ENCODE measurements around the gene DPM3.

Gene DPM3

DNA sequence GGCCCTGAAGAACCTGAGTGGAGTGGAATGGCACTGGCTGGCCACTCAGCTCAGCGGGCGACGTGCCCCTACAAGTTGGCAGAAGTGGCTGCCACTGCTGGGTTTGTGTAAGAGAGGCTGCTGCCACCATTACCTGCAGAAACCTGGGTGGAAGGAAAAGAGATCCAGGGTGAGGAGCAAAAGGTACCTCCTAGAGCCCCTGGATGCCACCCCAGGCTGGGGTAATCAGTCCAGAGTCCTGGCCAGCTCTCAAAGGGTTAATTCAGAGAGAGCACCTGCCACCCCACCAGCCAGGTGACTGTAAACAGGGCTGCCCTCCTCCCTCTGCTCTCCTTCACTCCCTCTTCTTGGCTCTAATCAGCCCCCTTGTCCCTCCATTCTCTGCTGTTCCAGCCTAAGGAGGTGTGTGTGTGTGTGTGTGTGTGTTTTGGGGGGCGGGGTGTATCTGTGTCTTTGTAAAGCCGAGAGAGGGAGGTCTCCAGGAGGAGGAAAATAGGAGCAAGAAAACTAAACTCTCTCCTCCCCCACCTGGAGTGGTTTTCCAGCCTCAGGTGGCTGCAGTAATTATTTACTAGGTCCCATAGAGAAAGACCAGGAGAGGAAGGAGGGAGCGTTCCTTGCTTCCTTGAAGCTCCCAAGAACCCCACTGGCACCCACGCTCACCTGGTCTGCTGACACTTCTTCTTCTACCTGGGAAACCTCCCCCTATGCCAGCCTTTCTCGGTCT, 45.9 kb upstream of the DPM3 start:
- ChIA-PET CTCF (interaction anchor here (1.0 kb wide), 2 partner anchors 8 to 13 kb away, joined by 3 read pairs; partner anchors contain the start of gene KRTCAP2), POLR2A (interaction anchor here (0.9 to 1.3 kb wide), 3 partner anchors 9 to 13 kb away, joined by 3 to 6 read pairs (median 4); partner anchors contain the start of gene KRTCAP2)
- no peak for TF ChIP-seq BHLHE40 (IDR thresholded peaks at IDR 0.05; ENCODE audit: borderline replicate concordance)
- no peak for TF ChIP-seq SP1 (IDR thresholded peaks at IDR 0.05)
- no peak for TF ChIP-seq L3MBTL2 (conservative IDR thresholded peaks at IDR 0.05)
- TF ChIP-seq HDGF (IDR thresholded peaks at IDR 0.05; ENCODE audit: borderline replicate concordance), result no peak
- TF ChIP-seq ELF4 (IDR thresholded peaks at IDR 0.05), result no peak
- no peak for TF ChIP-seq SUZ12 (IDR thresholded peaks at IDR 0.05)
- TF ChIP-seq NFRKB (IDR thresholded peaks at IDR 0.05), result no peak
- DNase-seq (ENCODE audit: extremely low spot score), result no peak

DNA sequence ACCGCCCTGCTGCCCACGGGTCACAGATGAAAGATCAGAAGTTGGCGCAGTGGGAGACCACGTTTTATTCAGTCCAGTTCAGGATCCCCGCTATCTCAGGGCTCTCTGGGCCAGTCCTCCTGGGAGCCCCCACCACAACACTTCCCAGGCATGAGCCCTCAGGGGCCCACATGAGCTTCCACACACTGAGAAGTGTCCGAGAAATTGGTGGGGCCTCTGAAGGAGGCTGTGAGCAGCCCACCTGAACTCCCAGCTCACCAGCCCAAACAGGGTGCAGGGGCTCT, 45.4 kb upstream of the DPM3 start:
- no peak for DNase-seq (ENCODE audit: extremely low spot score)
- CTCF ChIA-PET, result interaction anchor here (1.0 kb wide), 1 partner anchor 9 kb away, joined by 3 read pairs; no protein-coding TSS in a partner anchor
- POLR2A ChIA-PET, result interaction anchor here (0.9 to 1.3 kb wide), 4 partner anchors 8 to 12 kb away, joined by 3 to 7 read pairs (median 5); partner anchors contain the start of gene KRTCAP2
- TF ChIP-seq SUZ12 (IDR thresholded peaks at IDR 0.05), result no peak
- TF ChIP-seq LEF1 (IDR thresholded peaks at IDR 0.05; ENCODE audit: borderline replicate concordance), result no peak
- no peak for TF ChIP-seq ELF4 (IDR thresholded peaks at IDR 0.05)
- no peak for TF ChIP-seq FOXA1 (IDR thresholded peaks at IDR 0.05)
- no peak for TF ChIP-seq BHLHE40 (IDR thresholded peaks at IDR 0.05; ENCODE audit: borderline replicate concordance)
- no peak for TF ChIP-seq FOXM1 (IDR thresholded peaks at IDR 0.05; ENCODE audit: borderline replicate concordance)
- no peak for TF ChIP-seq FOXK2 (IDR thresholded peaks at IDR 0.05)
- TF ChIP-seq TARDBP (IDR thresholded peaks at IDR 0.05), result no peak
- no peak for TF ChIP-seq SP1 (IDR thresholded peaks at IDR 0.05)
- no peak for TF ChIP-seq CTBP1 (IDR thresholded peaks at IDR 0.05; ENCODE audit: borderline replicate concordance)
- no peak for TF ChIP-seq HDGF (IDR thresholded peaks at IDR 0.05; ENCODE audit: borderline replicate concordance)
- TF ChIP-seq ZNF384 (IDR thresholded peaks at IDR 0.05), result no peak
- no peak for TF ChIP-seq NFRKB (IDR thresholded peaks at IDR 0.05)
- TF ChIP-seq L3MBTL2 (conservative IDR thresholded peaks at IDR 0.05), result no peak

DNA sequence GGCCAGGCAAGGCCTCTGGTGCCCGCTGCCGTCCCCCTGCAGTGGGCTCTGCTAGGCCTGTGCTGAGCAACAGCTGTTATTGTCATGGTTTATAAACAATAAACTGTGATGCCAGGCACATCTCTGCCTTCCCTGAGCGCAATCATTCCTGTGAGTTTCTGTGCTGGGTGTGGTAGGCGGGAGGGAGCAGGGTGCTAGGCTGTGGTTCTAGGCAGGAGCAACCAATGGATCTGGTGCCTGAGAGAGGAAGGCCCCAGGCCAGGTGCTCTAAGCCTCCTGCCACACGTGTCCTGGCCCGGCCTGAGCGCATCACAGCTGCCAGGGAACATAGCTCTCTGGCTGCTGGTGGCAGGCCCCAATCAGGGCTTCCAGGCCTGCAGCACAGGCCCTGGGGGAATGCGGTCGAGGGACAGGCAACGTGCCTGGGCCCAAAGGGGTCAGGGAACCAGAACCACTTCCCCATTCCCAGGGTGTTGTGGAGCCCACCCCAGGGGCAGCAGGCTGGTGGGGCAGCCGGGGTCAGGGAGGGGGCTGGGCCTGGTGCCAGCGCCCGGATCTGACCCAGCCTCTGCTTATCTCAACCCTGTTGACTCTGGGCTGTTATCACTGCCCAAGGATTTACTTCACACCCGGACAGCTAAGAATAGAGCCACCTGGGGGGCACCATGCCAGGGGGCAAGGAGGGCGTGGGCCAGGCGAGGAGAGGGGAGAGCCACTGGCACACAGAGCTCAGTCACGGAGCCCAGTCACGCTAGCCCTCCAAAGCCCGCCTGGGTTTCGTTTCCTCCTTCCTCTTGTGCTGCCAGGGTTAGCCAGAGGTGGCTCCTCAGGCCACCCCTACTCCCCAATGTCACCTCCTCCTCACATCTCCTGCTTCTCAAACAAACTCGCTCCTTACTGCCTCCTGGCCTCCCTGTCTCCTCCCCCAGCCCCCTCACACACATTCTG, 44.8 kb upstream of the DPM3 start:
- CTCF ChIA-PET, result interaction anchor here (1.0 to 1.9 kb wide), 2 partner anchors 9 to 10 kb away, joined by 3 to 7 read pairs; no protein-coding TSS in a partner anchor
- POLR2A ChIA-PET, result interaction anchor here (0.9 to 1.3 kb wide), 4 partner anchors 8 to 12 kb away, joined by 3 to 7 read pairs (median 5); partner anchors contain the start of gene KRTCAP2
- TF ChIP-seq SUZ12 (IDR thresholded peaks at IDR 0.05) (no peak), ZNF384 (IDR thresholded peaks at IDR 0.05) (no peak), NFRKB (IDR thresholded peaks at IDR 0.05) (no peak), ARNT (IDR thresholded peaks at IDR 0.05) (no peak), LEF1 (IDR thresholded peaks at IDR 0.05; ENCODE audit: borderline replicate concordance) (no peak), SP1 (IDR thresholded peaks at IDR 0.05) (no peak), TARDBP (IDR thresholded peaks at IDR 0.05) (no peak), ELF4 (IDR thresholded peaks at IDR 0.05) (no peak), CTBP1 (IDR thresholded peaks at IDR 0.05; ENCODE audit: borderline replicate concordance) (no peak), FOXA1 (IDR thresholded peaks at IDR 0.05) (no peak), BHLHE40 (IDR thresholded peaks at IDR 0.05; ENCODE audit: borderline replicate concordance) (no peak), L3MBTL2 (conservative IDR thresholded peaks at IDR 0.05) (no peak), HDGF (IDR thresholded peaks at IDR 0.05; ENCODE audit: borderline replicate concordance) (no peak), FOXK2 (IDR thresholded peaks at IDR 0.05) (no peak)
- TF ChIP-seq, protein P1, sequence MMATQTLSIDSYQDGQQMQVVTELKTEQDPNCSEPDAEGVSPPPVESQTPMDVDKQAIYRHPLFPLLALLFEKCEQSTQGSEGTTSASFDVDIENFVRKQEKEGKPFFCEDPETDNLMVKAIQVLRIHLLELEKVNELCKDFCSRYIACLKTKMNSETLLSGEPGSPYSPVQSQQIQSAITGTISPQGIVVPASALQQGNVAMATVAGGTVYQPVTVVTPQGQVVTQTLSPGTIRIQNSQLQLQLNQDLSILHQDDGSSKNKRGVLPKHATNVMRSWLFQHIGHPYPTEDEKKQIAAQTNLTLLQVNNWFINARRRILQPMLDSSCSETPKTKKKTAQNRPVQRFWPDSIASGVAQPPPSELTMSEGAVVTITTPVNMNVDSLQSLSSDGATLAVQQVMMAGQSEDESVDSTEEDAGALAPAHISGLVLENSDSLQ (IDR thresholded peaks at IDR 0.05), result no peak
- no peak for DNase-seq (ENCODE audit: extremely low spot score)

DNA sequence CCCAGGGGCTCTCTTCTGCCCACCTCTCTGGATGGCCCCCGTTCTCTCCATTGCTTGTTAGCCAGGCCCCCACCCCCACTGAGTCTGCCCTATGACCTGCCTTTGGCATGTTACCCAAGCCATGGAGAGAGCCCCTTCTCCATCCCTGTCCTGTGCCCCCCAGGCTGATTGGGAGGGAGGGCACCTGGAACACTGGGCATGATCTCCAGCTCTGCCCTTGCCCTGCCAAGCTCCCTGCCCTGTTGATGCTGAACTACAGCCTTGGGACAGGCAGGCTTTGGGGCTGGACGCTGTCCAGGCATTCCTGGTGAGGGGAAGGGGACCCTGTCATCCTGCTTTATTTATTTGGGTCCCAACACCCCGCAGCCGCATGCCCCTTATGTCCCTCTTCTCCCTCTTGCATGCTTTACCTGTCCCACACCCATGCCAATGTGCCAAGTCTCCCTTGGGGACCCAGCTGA, 44.0 kb upstream of the DPM3 start:
- ChIA-PET CTCF (interaction anchor here (1.0 to 1.9 kb wide), 2 partner anchors 9 to 11 kb away, joined by 3 to 7 read pairs; partner anchors contain the start of gene KRTCAP2), POLR2A (interaction anchor here (1.3 kb wide), 2 partner anchors 9 to 10 kb away, joined by 7 to 11 read pairs; no protein-coding TSS in a partner anchor)
- DNase-seq (ENCODE audit: extremely low spot score), result no peak
- TF ChIP-seq TARDBP (IDR thresholded peaks at IDR 0.05) (no peak), ZNF384 (IDR thresholded peaks at IDR 0.05) (no peak), ELF4 (IDR thresholded peaks at IDR 0.05) (no peak), NFRKB (IDR thresholded peaks at IDR 0.05) (no peak)

DNA sequence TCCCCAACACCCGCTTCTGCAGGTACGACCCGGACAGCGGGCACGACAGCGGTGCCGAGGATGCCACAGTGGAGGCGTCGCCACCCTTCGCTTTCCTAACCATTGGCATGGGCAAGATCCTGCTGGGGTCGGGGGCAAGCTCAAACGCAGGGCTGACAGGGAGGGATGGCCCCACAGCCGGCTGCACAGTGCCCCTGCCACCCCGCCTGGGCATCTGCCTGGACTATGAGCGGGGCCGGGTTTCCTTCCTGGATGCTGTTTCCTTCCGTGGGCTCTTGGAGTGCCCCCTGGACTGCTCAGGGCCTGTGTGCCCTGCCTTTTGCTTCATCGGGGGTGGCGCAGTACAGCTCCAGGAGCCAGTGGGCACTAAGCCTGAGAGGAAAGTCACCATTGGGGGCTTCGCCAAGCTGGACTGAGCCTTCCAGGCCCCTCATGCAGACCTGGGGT, 43.5 kb upstream of the DPM3 start:
- ChIA-PET POLR2A (interaction anchor here (0.9 to 1.3 kb wide), 2 partner anchors 10 to 11 kb away, joined by 8 to 11 read pairs; partner anchors contain the start of gene KRTCAP2), CTCF (interaction anchor here (1.0 to 1.9 kb wide), 2 partner anchors 10 to 11 kb away, joined by 3 to 7 read pairs; partner anchors contain the start of gene KRTCAP2)
- TF ChIP-seq ARNT (IDR thresholded peaks at IDR 0.05) (no peak), FOXK2 (IDR thresholded peaks at IDR 0.05) (no peak), HDGF (IDR thresholded peaks at IDR 0.05; ENCODE audit: borderline replicate concordance) (no peak), BHLHE40 (IDR thresholded peaks at IDR 0.05; ENCODE audit: borderline replicate concordance) (no peak), ELF4 (IDR thresholded peaks at IDR 0.05) (no peak), LEF1 (IDR thresholded peaks at IDR 0.05; ENCODE audit: borderline replicate concordance) (no peak), FOXA1 (IDR thresholded peaks at IDR 0.05) (no peak), TARDBP (IDR thresholded peaks at IDR 0.05) (no peak), NFRKB (IDR thresholded peaks at IDR 0.05) (no peak), SP1 (IDR thresholded peaks at IDR 0.05) (no peak), ZNF384 (IDR thresholded peaks at IDR 0.05) (no peak), SUZ12 (IDR thresholded peaks at IDR 0.05) (no peak), FOXM1 (IDR thresholded peaks at IDR 0.05; ENCODE audit: borderline replicate concordance) (no peak), L3MBTL2 (conservative IDR thresholded peaks at IDR 0.05) (no peak)
- TF ChIP-seq, protein P1 (IDR thresholded peaks at IDR 0.05), result no peak
- no peak for DNase-seq (ENCODE audit: extremely low spot score)
